ENCODE data around the gene HSPB7.
"Not testable (repeated sequence)": the region's sequence is repeated elsewhere in the genome, so short reads cannot be mapped to it uniquely, and the experiment has no call there.

DNA sequence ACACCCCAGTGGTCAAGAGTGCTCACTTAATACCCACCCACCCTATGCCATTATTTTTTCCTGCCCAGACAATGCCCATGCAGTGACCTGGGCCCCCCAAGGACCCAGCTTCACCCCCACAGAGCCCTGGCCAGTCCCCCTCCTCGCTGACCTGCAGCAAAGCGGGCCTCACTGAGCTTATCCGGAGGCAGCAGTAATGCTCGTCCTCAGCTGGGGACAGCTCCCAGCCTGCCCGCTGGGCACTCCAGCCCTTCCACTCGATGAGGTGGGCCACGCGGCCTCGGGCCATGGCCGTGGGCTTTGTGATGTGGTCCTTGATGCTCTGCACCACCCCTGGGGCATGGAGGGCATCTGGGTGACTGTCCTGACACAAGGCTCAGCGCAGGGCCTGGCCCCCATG is 18.6 kb upstream of the HSPB7 start:
- TF ChIP-seq POLR2A, POLR2AphosphoS5 (IDR thresholded peaks at IDR 0.05; ENCODE audit: low read depth, low read length): not testable (repeated sequence)
